ENCODE data around the gene CAMK1D.
"Not testable (repeated sequence)": the region's sequence is repeated elsewhere in the genome, so short reads cannot be mapped to it uniquely, and the experiment has no call there.

Gene CAMK1D

GRCh38 chr10:12321641-12322040, 27.7 kb upstream of the CAMK1D start:
- TF ChIP-seq, protein P1, sequence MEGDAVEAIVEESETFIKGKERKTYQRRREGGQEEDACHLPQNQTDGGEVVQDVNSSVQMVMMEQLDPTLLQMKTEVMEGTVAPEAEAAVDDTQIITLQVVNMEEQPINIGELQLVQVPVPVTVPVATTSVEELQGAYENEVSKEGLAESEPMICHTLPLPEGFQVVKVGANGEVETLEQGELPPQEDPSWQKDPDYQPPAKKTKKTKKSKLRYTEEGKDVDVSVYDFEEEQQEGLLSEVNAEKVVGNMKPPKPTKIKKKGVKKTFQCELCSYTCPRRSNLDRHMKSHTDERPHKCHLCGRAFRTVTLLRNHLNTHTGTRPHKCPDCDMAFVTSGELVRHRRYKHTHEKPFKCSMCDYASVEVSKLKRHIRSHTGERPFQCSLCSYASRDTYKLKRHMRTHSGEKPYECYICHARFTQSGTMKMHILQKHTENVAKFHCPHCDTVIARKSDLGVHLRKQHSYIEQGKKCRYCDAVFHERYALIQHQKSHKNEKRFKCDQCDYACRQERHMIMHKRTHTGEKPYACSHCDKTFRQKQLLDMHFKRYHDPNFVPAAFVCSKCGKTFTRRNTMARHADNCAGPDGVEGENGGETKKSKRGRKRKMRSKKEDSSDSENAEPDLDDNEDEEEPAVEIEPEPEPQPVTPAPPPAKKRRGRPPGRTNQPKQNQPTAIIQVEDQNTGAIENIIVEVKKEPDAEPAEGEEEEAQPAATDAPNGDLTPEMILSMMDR (conservative IDR thresholded peaks at IDR 0.05) = no peak
- no peak overlapping the region for H3K27ac ChIP-seq

- TF ChIP-seq, protein P1 (conservative IDR thresholded peaks at IDR 0.05) = no peak
- no peak overlapping the region for H3K27ac ChIP-seq
Observed at GRCh38 chr10:12322583-12323131, 26.7 kb upstream of the CAMK1D start.

DNA sequence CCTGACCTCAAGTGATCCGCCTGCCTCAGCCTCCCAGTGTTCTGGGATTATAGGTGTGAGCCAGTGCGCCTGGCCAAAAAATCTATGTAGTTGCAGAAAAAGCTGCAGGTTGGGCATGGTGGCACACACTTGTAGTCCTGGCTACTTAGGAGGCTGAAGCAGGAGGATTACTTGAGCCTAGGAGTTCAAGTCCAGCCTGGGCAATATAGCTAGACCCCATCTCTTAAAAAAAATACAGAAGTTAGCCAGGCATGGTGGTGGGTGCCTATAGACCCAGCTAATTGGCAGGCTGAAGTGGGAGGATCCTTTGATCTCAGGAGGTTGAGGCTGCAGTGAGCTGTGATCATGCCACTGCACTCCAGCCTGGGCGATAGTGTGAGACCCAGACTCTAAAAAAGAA, 24.8 kb upstream of the CAMK1D start:
- no peak overlapping the region for H3K27ac ChIP-seq
- TF ChIP-seq, protein P1 (conservative IDR thresholded peaks at IDR 0.05) = no peak

GRCh38 chr10:12327074-12327473, 22.3 kb upstream of the CAMK1D start:
- TF ChIP-seq, protein P1 (conservative IDR thresholded peaks at IDR 0.05) = no peak
- H3K27ac ChIP-seq = no peak overlapping the region

DNA sequence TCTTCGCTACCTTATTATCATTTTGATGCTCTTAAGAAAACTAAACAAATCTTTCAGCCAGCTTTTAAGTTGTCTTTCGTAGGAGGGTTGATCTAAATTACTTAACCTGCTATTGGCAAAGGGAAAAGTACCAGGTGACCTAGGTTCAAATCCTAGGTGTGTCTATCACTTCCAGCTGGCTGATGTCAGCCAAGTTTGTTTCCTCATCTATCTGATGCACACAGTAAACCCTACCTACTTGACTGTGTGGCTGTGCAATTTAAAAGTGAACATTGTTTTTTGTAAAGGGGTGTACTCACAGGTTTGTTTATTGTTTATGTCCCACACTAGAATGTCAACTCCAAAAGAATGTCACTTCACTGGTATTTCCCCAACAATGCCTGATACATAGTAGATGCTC, 21.9 kb upstream of the CAMK1D start:
- TF ChIP-seq, protein P1 (conservative IDR thresholded peaks at IDR 0.05) = no peak
- H3K27ac ChIP-seq = no peak overlapping the region

GRCh38 chr10:12328312-12328711, 21.0 kb upstream of the CAMK1D start:
- not testable (repeated sequence) for H3K27ac ChIP-seq

GRCh38 chr10:12332572-12333379, 16.6 kb upstream of the CAMK1D start:
- peak overlapping the region; percentile 42 for H3K27ac ChIP-seq

More at GRCh38 chr10:12332572-12333379, 16.6 kb upstream of the CAMK1D start:
- TF ChIP-seq, protein P1 (conservative IDR thresholded peaks at IDR 0.05) = no peak

Measured in VCaP (cell line).